HCT116 (cell line): ENCODE results near the gene TMEFF2. TPM values are rescaled to one million over a fixed set of nuclear protein-coding genes. Genes with fewer than 3 reads are reported as not detected.

Experiments used
- ATAC-seq: fragments of 200-7000 bp; cut with Tn5 transposase; 2 replicates; pipeline ENCODE4 v1.9.1; 2020; ENCODE audit warnings: mild to moderate bottlenecking, moderate library complexity
- BruUV-seq: library from RNA; stranded (reverse); fragments of 400-500 nt; replicated peaks from 2 replicates; lab custom pipeline; 2021; lab: Mats Ljungman, UMichigan
- CTCF ChIA-PET: fragments of 300-600 bp; sonication (Branson Sonifier 250); formaldehyde crosslinking; loops from one replicate; lab custom pipeline; 2021; ENCODE audit warnings: antibody characterized with exemption; lab: Charles Lee
- POLR2A ChIA-PET: fragments of 300-600, 350-600 bp; sonication (Branson Sonifier 250); formaldehyde crosslinking; loops from one replicate; lab custom pipeline; 2021; ENCODE audit warnings: antibody characterized with exemption; lab: Charles Lee
- RAD21 ChIA-PET, 2 experiments: fragments of 300-600 bp; sonication (Branson Sonifier 250); formaldehyde crosslinking; loops; one replicate each; lab custom pipeline; 2023; ENCODE audit warnings: low total read pairs in 2 of 2; ENCODE audit not compliant: uncharacterized antibody in 2 of 2, unreplicated experiment in 2 of 2, low non-redundant PET in 1 of 2; lab: Charles Lee
- DNase-seq: peaks from one replicate; pipeline ENCODE4 v3.0.0-alpha.2; 2010; ENCODE audit warnings: low read depth, low spot score
- H2AFZ ChIP-seq: fragments of 200-600 bp; shearing (Covaris generic), sonication (generic); 2 replicates; pipeline ENCODE4 v1.6.1; 2017; ENCODE audit warnings: low read depth, mixed run types, mixed read lengths, antibody characterized with exemption, low read length; ENCODE audit not compliant: poor library complexity, severe bottlenecking
- H3K27ac ChIP-seq: 2 replicates; pipeline ENCODE4 v1.5.1; 2012; ENCODE audit warnings: low read depth, low read length
- H3K27me3 ChIP-seq: fragments of 200-600 bp; sonication (generic); 2 replicates; pipeline ENCODE4 v1.6.1; 2016; ENCODE audit warnings: mixed run types, low read length, mixed read lengths; ENCODE audit not compliant: insufficient read depth
- H3K36me3 ChIP-seq, 2 experiments: fragments of 200-500 bp in 1 of 2; fragments of 200-600 bp in 1 of 2; sonication (Bioruptor generic) in 1 of 2; sonication (generic) in 1 of 2; 2 replicates each; pipeline versions ENCODE4 v1.5.1 to v1.6.1; 2014 to 2016; ENCODE audit warnings: low read length in 2 of 2, inconsistent platforms in 1 of 2, mixed read lengths in 1 of 2, mixed run types in 1 of 2; ENCODE audit not compliant: insufficient read depth in 2 of 2, control insufficient read depth in 1 of 2
- H3K4me1 ChIP-seq, 2 experiments: fragments of 200-600 bp in 1 of 2; sonication (generic) in 1 of 2; 2 replicates each; pipeline versions ENCODE4 v1.5.1 to v1.6.1; 2012 to 2017; ENCODE audit warnings: low read length in 2 of 2, inconsistent platforms in 1 of 2, mild to moderate bottlenecking in 1 of 2, mixed read lengths in 1 of 2, mixed run types in 1 of 2, moderate library complexity in 1 of 2; ENCODE audit not compliant: insufficient read depth in 2 of 2, control insufficient read depth in 1 of 2
- H3K4me2 ChIP-seq: fragments of 200-600 bp; sonication (generic); 2 replicates; pipeline ENCODE4 v1.6.1; 2017; ENCODE audit warnings: mixed run types, low read length, mixed read lengths
- H3K4me3 ChIP-seq, 2 experiments: fragments of 200-600 bp in 1 of 2; sonication (generic) in 1 of 2; replicated peaks in 1 of 2; 2 replicates each; pipeline ENCODE4 v1.5.1; 2011 to 2016; ENCODE audit warnings: low read length in 2 of 2, control low read depth in 1 of 2, low read depth in 1 of 2, mild to moderate bottlenecking in 1 of 2, mixed read lengths in 1 of 2, mixed run types in 1 of 2
- H3K79me2 ChIP-seq: fragments of 200-600 bp; sonication (generic); 2 replicates; pipeline ENCODE4 v1.6.1; 2017; ENCODE audit warnings: mild to moderate bottlenecking, mixed run types, low read length, moderate library complexity, mixed read lengths; ENCODE audit not compliant: insufficient read depth
- H3K9ac ChIP-seq: fragments of 200-600 bp; sonication (generic); 2 replicates; pipeline ENCODE4 v1.6.1; 2016; ENCODE audit warnings: low read length, mixed read lengths
- H3K9me2 ChIP-seq: fragments of 200-600 bp; sonication (generic), shearing (Covaris generic); 2 replicates; pipeline ENCODE4 v1.6.1; 2017; ENCODE audit warnings: mixed run types, mild to moderate bottlenecking, moderate library complexity; ENCODE audit not compliant: insufficient read depth
- H3K9me3 ChIP-seq, 2 experiments: fragments of 200-500 bp in 1 of 2; fragments of 200-600 bp in 1 of 2; sonication (Bioruptor generic) in 1 of 2; sonication (generic) in 1 of 2; 2 replicates each; pipeline ENCODE4 v1.6.1; 2014 to 2017; ENCODE audit warnings: low read length in 2 of 2, mixed read lengths in 2 of 2, inconsistent platforms in 1 of 2, low read depth in 1 of 2, mild to moderate bottlenecking in 1 of 2, mixed run types in 1 of 2, moderate library complexity in 1 of 2; ENCODE audit not compliant: control insufficient read depth in 1 of 2, insufficient read depth in 1 of 2
- H4K20me1 ChIP-seq: fragments of 200-600 bp; sonication (generic), shearing (Covaris generic); 2 replicates; pipeline ENCODE4 v1.6.1; 2017; ENCODE audit warnings: mixed run types, mild to moderate bottlenecking, moderate library complexity; ENCODE audit not compliant: insufficient read depth
- ATF3 ChIP-seq: IDR thresholded peaks from 2 replicates; pipeline ENCODE4 v1.6.1; 2012
- CBX3 ChIP-seq: IDR thresholded peaks from 2 replicates; pipeline ENCODE4 v1.6.1; 2012; ENCODE audit warnings: low read depth
- CEBPB ChIP-seq: IDR thresholded peaks from 2 replicates; pipeline ENCODE4 v1.6.1; 2012; ENCODE audit warnings: low read depth
- CTCF ChIP-seq, 3 experiments: fragments of 200-600 bp in 1 of 3; sonication (generic) in 1 of 3; IDR thresholded peaks in 2 of 3; conservative IDR thresholded peaks in 1 of 3; 2 replicates each; pipeline ENCODE4 v1.5.1; 2012 to 2017; ENCODE audit warnings: low read depth in 2 of 3, low read length in 2 of 3, antibody characterized with exemption in 1 of 3, borderline replicate concordance in 1 of 3, control low read depth in 1 of 3, mild to moderate bottlenecking in 1 of 3, mixed read lengths in 1 of 3, mixed run types in 1 of 3, moderate library complexity in 1 of 3; ENCODE audit not compliant: insufficient read depth in 1 of 3
- EGR1 ChIP-seq: IDR thresholded peaks from 2 replicates; pipeline ENCODE4 v1.6.1; 2012; ENCODE audit warnings: low read depth
- ELF1 ChIP-seq: IDR thresholded peaks from 2 replicates; pipeline ENCODE4 v1.6.1; 2012; ENCODE audit warnings: low read depth, borderline replicate concordance
- EZH2 ChIP-seq: fragments of 200-600 bp; sonication (generic); IDR thresholded peaks from 2 replicates; pipeline ENCODE4 v1.6.1; 2017; ENCODE audit warnings: antibody characterized with exemption, mixed run types
- EZH2phosphoT487 ChIP-seq: fragments of 200-600 bp; IDR thresholded peaks from 2 replicates; pipeline ENCODE4 v1.6.1; 2018; ENCODE audit warnings: antibody characterized with exemption, borderline replicate concordance
- POLR2A ChIP-seq: IDR thresholded peaks from 2 replicates; pipeline ENCODE4 v1.7.0; 2011; ENCODE audit warnings: borderline replicate concordance; ENCODE audit not compliant: insufficient read depth, insufficient read length; ENCODE audit errors: extremely low read depth
- POLR2AphosphoS5 ChIP-seq: IDR thresholded peaks from 2 replicates; pipeline ENCODE4 v1.6.1; 2011; ENCODE audit warnings: mild to moderate bottlenecking, low read depth, low read length, moderate library complexity
- SIN3A ChIP-seq: IDR thresholded peaks from 2 replicates; pipeline ENCODE4 v1.6.1; 2012; ENCODE audit warnings: low read depth
- SRF ChIP-seq: IDR thresholded peaks from 2 replicates; pipeline ENCODE4 v1.6.1; 2012; ENCODE audit warnings: low read depth
- TCF7L2 ChIP-seq: IDR thresholded peaks from 2 replicates; pipeline ENCODE4 v1.7.0; 2011; ENCODE audit warnings: borderline replicate concordance, inconsistent platforms; ENCODE audit not compliant: insufficient read depth, insufficient read length; ENCODE audit errors: extremely low read depth
- YY1 ChIP-seq: IDR thresholded peaks from 2 replicates; pipeline ENCODE4 v1.6.1; 2011; ENCODE audit warnings: low read length, low read depth, moderate library complexity, mild to moderate bottlenecking; ENCODE audit not compliant: insufficient replicate concordance; ENCODE audit errors: extremely low read depth
- ZFX ChIP-seq: fragments of 450-650 bp; IDR thresholded peaks from 2 replicates; pipeline ENCODE4 v1.6.1; 2017
- ZNF274 ChIP-seq: fragments of 200-500 bp; sonication (Bioruptor generic); IDR thresholded peaks from 2 replicates; pipeline ENCODE4 v1.6.1; 2014; ENCODE audit warnings: mild to moderate bottlenecking, low read depth, low read length, inconsistent platforms
- intact Hi-C: fragments of 100-400 bp; cut with micrococcal nuclease; formaldehyde crosslinking; loops from 2 replicates; pipeline ENCODE4 v1.10.0; 2022
- total RNA-seq: library from RNA; stranded (reverse); gene quantifications from one replicate; pipeline ENCODE4 v1.2.1, GENCODE V29; 2021; ENCODE audit not compliant: unreplicated experiment

TMEFF2 gene
- total RNA-seq, 1 experiment from 2014 or later = not detected

- Histone ChIP-seq H3K9me3 (no peaks in the 10 kb centered on the region), H3K27me3 (no peaks in the 10 kb centered on the region), H3K4me1 (no peaks in the 10 kb centered on the region), H3K79me2 (no peaks in the 10 kb centered on the region), H3K27ac (no peak overlapping the region), H3K9ac (no peak overlapping the region), H3K9me2 (no peaks in the 10 kb centered on the region), H3K4me2 (no peak overlapping the region), H3K4me3 (no peak overlapping the region), H4K20me1 (no peaks in the 10 kb centered on the region), H3K36me3 (no peaks in the 10 kb centered on the region), H2AFZ (no peak overlapping the region)
- DNase-seq = no peak
- no peak for TF ChIP-seq CEBPB
- TF ChIP-seq POLR2AphosphoS5 = no peak
- no peak for TF ChIP-seq EZH2
- TF ChIP-seq POLR2A = no peak
- TF ChIP-seq CBX3 = no peak
- no peak for TF ChIP-seq EZH2phosphoT487
- TF ChIP-seq SIN3A = no peak
- no peak for TF ChIP-seq EGR1
- no peak for TF ChIP-seq ATF3
- no peak for TF ChIP-seq ZNF274
- no peak for TF ChIP-seq ELF1
- no peak for TF ChIP-seq TCF7L2
- TF ChIP-seq YY1 = no peak
- TF ChIP-seq CTCF (IDR thresholded peaks at IDR 0.05 in 2 of 3, conservative IDR thresholded peaks at IDR 0.05 in 1 of 3; ENCODE audit: borderline replicate concordance in 1 of 3, insufficient read depth in 1 of 3, low read depth in 2 of 3, low read length in 2 of 3) = no peak
- no peak for TF ChIP-seq ZFX
- TF ChIP-seq SRF = no peak
- RAD21 ChIA-PET = no interaction called here
- CTCF ChIA-PET = interaction anchor here (1.7 kb wide), 1 partner anchor 334 kb away, joined by 3 read pairs; no protein-coding TSS in a partner anchor
- intact Hi-C loops = no loop called here
- no TSS peak for BruUV-seq
- POLR2A ChIA-PET = no interaction called here
- no peak for ATAC-seq
Observed at GRCh38 chr2:192203876-192204275, 9.1 kb upstream of the TMEFF2 start.
